Kasumi-1 (cell line): ENCODE results near the gene UBASH3B.
"Not testable (repeated sequence)": the region's sequence is repeated elsewhere in the genome, so short reads cannot be mapped to it uniquely, and the experiment has no call there.

ENCODE experiments used
- DNase-seq, 2 experiments: peaks; one replicate each; lab custom pipeline; 2025; lab: John Stamatoyannopoulos, UW

The UBASH3B gene

DNA sequence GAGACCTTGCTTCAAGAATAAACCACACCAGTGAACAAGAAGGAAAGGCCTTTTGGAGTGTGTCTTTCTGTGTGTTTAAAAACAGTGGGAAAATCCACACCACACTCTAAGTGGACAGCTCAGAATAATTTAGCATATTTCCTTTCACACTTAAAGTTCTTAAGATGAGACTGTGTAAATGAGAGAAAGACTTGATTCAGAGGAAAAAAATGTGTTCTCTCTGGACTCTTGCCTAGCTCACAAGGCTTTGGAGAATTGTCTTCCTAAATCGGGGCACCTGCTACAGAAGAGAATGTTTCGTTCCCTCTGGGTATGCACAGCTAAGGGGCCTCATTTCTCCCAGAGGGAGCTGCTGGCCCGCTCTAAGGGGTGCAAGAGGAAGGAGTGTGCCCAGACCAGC, 154.3 kb downstream of the UBASH3B start:
- no peak for DNase-seq

GRCh38 chr11:122811721-122812120, 156.2 kb downstream of the UBASH3B start:
- no peak for DNase-seq

GRCh38 chr11:122812638-122813037, 157.1 kb downstream of the UBASH3B start:
- DNase-seq = no peak

DNA sequence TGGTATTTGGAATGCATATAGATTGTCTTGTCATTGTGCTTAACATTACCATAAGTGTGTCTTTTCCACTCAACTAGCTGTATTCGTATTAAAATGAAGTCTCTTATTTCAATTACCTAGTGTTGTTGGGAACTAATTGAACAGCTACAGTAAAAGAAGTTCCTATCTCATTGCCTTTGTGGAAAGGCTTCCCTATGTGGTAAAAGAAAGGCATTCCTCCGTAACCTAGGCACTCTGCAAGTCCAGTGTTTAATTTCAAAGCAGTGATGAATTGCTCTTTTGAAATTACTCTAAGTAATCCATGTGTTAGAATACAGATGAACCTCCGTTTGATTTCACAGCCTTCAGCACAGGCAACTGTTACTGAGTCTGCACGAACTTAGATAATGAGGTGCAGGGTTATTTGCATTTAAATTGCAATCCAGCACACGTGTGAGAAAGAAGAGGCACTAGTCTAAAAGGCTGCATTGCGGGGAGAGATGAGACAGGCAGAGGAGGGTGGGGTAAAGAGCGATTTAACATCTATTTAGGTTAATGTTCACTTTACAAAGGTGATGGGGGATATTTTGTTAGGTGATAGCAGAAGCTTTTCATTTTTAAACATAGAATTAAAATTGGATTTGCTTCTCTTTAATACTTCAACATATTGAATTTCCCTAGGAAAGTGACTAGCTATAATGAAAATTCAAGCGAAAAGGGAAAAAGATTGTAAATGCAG, 157.8 kb downstream of the UBASH3B start:
- no peak for DNase-seq

DNA sequence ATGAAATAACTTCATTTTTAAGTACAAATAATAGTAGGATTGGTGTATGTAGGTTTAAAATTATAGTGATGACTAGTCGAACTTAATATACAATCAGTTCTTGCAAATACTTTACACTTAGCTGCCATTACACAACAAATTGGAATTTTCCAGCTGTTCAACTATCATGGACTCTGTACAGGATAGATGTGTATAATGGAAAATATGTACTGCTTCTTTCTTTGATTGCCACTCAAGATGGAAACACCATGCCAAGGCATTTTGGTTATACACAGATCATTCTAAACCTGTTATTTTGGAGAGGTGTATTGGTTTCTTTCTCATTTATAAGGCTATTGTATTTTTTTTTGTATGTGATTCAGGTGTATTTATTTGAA, 158.4 kb downstream of the UBASH3B start:
- no peak for DNase-seq

DNA sequence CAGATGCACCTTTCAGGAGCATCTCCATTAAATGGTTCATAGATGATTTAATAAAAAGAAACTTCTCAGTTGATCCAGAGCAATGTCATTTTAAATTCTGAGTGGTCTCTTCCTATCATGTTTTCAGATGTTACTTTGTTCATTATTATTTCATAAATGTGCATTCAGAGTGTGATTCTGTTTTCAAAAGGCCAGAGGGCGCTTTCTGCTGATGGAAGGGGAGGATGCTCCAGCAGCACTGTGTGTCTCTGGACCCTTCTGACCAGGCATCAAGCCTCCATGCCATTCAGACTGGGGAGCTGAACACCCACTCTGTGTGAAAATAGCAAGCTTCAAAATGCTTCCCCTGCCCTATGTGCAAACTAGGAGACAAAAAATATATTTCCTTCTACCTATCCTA, 158.9 kb downstream of the UBASH3B start:
- DNase-seq = peak in 1 of 2 experiments; percentile 32

- DNase-seq = no peak
Measured at GRCh38 chr11:122815900-122816299, 160.4 kb downstream of the UBASH3B start.

- no peak for DNase-seq
Measured at GRCh38 chr11:122816761-122817520, 161.4 kb downstream of the UBASH3B start.

GRCh38 chr11:122820158-122820557, 164.6 kb downstream of the UBASH3B start:
- no peak for DNase-seq

- peak in 1 of 2 experiments; percentile 33 for DNase-seq
Measured at GRCh38 chr11:122821169-122821568, 165.6 kb downstream of the UBASH3B start.

GRCh38 chr11:122822241-122822640, 166.7 kb downstream of the UBASH3B start:
- DNase-seq = no peak

- no peak for DNase-seq
Measured at GRCh38 chr11:122823564-122823963, 168.0 kb downstream of the UBASH3B start.

DNA sequence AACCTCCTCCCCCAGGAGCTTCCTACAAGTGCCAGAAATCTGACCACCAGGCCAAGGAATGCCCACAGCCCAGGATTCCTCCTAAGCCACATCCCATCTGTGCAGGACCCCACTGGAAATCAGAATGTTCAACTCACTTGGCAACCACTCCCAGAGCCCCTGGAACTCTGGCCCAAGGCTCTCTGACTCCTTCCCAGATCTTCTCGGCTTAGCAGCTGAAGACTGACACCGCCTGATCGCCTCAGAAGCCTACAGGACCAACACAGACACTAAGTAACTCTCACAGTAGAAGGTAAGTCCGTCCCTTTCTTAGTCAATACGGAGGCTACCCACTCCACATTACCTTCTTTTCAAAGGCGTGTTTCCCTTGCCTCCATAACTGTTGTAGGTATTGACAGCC, 173.8 kb downstream of the UBASH3B start:
- not testable (repeated sequence) for DNase-seq

- not testable (repeated sequence) for DNase-seq
Measured at GRCh38 chr11:122832297-122832696, 176.8 kb downstream of the UBASH3B start.

DNA sequence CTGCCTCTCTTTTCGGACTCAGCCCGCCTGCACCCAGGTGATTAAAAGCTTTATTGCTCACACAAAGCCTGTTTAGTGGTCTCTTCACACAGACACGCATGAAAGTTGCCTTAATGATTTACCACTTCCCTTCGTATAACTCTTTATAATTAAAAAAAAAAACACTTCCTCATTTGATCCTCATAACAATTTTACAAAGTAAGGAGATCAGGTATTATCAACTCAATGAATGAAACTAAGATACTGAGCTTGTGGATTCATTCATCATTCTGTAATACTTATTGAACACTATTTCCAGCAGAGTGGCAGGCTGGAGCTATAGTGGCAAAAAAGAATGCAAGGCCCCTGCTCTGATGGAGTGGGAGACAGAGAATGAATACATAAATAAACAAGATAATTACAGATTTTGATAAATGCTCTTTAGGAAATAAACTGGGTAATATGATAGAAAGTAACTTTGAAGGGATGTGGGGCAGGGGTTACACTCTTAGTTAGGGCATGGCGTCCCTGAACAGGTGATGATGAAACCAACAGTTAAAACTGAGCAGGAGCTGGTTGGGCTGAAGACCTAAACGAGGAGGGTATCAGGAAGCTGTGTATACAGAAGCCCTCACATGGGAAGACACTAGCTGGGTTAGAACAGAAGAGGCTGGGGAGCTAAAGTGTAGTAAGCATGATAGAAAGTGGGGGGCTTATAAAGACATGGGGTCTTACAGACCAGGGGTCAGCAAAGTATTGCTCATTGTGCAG, 177.4 kb downstream of the UBASH3B start:
- peak in 1 of 2 experiments; percentile 9 for DNase-seq

GRCh38 chr11:122833846-122834464, 178.4 kb downstream of the UBASH3B start:
- DNase-seq = no peak

GRCh38 chr11:122836916-122837315, 181.4 kb downstream of the UBASH3B start:
- DNase-seq = no peak

- DNase-seq = no peak
Measured at GRCh38 chr11:122837528-122838346, 182.2 kb downstream of the UBASH3B start.

DNA sequence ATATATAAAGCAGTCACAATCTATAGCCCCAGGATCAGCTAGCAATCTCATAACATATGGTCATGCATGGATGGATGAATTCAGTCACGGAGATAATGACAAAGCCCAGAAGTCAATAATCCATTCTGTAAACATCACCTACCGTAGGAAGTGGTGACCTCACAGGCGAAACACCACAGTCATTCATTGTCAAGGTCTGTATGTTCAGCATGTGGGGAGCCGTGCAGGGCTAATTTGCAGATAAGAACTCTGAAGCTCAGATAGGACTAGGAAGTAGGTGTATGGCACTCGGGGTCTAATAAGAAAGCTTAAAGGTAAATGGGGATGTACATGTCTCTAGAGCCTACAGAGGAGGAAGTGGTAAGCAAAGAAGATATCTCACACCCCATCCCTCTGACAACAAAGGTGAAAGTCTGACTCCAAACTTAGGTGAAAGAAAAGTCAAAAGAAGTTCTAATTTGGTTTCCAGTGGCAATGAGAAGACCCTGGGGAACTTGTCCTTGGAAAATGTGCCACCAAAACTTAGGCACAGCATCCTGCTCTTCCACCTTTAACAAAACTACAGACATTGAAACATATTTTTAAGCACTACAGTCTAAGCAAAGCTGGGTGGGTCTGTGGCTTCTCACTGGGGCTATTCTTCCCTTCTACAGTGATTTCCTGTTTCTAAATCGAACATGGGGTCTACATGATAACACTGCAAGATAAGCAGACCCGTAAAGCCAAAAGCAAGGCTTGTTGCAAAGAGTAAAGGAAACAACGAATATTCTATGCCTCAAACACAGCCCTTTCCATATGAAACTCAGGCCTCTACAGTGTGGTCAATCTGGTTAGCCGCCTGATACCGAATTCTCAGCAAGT, 188.0 kb downstream of the UBASH3B start:
- DNase-seq = peak; percentile 19 to 37

DNA sequence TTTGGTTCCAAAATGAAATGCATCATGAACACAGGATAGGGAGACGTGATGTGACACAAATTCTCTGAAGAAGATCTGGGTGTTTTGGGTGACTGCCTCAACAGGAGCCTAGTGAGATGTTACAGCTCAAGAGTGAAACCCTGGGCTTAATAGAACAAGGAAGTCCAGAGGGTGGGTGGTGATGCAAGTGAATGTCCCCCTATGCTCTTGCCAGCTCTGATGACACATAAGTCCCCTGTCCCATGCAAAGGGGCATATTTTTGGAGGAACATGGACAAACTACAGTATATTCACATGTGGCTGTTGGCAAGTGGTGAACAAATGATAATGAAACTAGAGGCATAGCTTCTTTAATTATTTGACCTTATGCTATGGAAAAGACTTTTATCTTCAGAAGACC, 191.9 kb downstream of the UBASH3B start:
- DNase-seq = no peak
